ENCODE data around the gene MAB21L3. TPM values are rescaled to one million over a fixed set of nuclear protein-coding genes. Genes with fewer than 3 reads are reported as not detected.

Gene MAB21L3
- total RNA-seq, 1 experiment from 2014 or later = not detected

- H3K4ac ChIP-seq (ENCODE audit: low read depth, low read length) = no peak overlapping the region
- peaks cover 4% of the 10 kb centered on the region for H3K23me2 ChIP-seq (ENCODE audit: insufficient read length, low read depth, low read length, poor library complexity, severe bottlenecking)
- Mint-ChIP-seq H3K9me3 (peaks cover 7 to 12% of the 10 kb centered on the region in 2 experiments), H3K36me3 (ENCODE audit: insufficient read depth in 1 of 3, low read depth in 3 of 3) (peaks cover 2 to 9% (median 4%) of the 10 kb centered on the region in 3 experiments; a peak in 4 of 7 replicates), H3K27ac (no peak overlapping the region), H3K4me1 (peaks cover 8 to 16% of the 10 kb centered on the region in 2 experiments), H3K27me3 (ENCODE audit: low read depth) (peaks cover 16% of the 10 kb centered on the region), H3K4me3 (no peak overlapping the region)
- H2BK15ac ChIP-seq (ENCODE audit: low read depth, low read length) = no peak overlapping the region
- TF ChIP-seq CTCF (conservative IDR thresholded peaks at IDR 0.05) = no peak
- no peak overlapping the region for H3K9ac ChIP-seq (ENCODE audit: extremely low read depth, insufficient read length, low read length)
- no peak overlapping the region for H3K23ac ChIP-seq (ENCODE audit: insufficient read length, low read depth, low read length)
- no peak overlapping the region for H2BK5ac ChIP-seq (ENCODE audit: insufficient read length, low read length)
- no peaks in the 10 kb centered on the region for H4K20me1 ChIP-seq (ENCODE audit: control insufficient read depth, insufficient read depth, insufficient read length)
- no peak overlapping the region for H2BK20ac ChIP-seq (ENCODE audit: low read depth, low read length, poor library complexity, severe bottlenecking)
- no peaks in the 10 kb centered on the region for H3K9me3 ChIP-seq (ENCODE audit: control insufficient read depth, low read depth, low read length)
- no peaks in the 10 kb centered on the region for H3K27me3 ChIP-seq (ENCODE audit: insufficient read depth, low read length)
- no peak for DNase-seq
- H3K27ac ChIP-seq (ENCODE audit: insufficient read length, low read depth, low read length) = no peak overlapping the region
- H3K4me1 ChIP-seq (ENCODE audit: insufficient read depth, low read length) = no peaks in the 10 kb centered on the region
- H2BK120ac ChIP-seq (ENCODE audit: low read depth, low read length, poor library complexity, severe bottlenecking) = no peak overlapping the region
- no peak overlapping the region for H3K4me2 ChIP-seq (ENCODE audit: insufficient read depth, insufficient read length, low read length)
- no peak overlapping the region for H2AK5ac ChIP-seq (ENCODE audit: insufficient read length, low read length)
- no peak overlapping the region for H4K5ac ChIP-seq (ENCODE audit: insufficient read length, low read depth, low read length)
- H3K79me2 ChIP-seq (ENCODE audit: insufficient read depth, low read length) = no peaks in the 10 kb centered on the region
- no peak overlapping the region for H4K91ac ChIP-seq (ENCODE audit: insufficient read length, low read depth, low read length)
- H3K14ac ChIP-seq (ENCODE audit: insufficient read depth, low read length) = no peak overlapping the region
- no peaks in the 10 kb centered on the region for H3K79me1 ChIP-seq (ENCODE audit: insufficient read depth, low read depth, low read length, poor library complexity, severe bottlenecking)
- H2BK12ac ChIP-seq (ENCODE audit: insufficient read length, low read depth, low read length) = no peak overlapping the region
- WGBS (ENCODE audit: extremely low coverage, insufficient read length, low lambda C conversion rate) = no CpG with 5 or more reads among the region's 4 CpGs
- H4K8ac ChIP-seq (replicated peaks; ENCODE audit: insufficient read length, low read depth, low read length) = no peak overlapping the region
- no peak overlapping the region for H3K56ac ChIP-seq (ENCODE audit: insufficient read length, low read depth, low read length)
- no peak overlapping the region for H2AFZ ChIP-seq (ENCODE audit: low read length)
- no peak overlapping the region for H3T11ph ChIP-seq (ENCODE audit: low read length)
- no peak overlapping the region for H3K18ac ChIP-seq (ENCODE audit: insufficient read length, low read depth, low read length)
Measured at GRCh38 chr1:116150368-116150767, 39.2 kb downstream of the MAB21L3 start.
